Measurements from ENCODE around the gene PRKAR2A. TPM values are rescaled to one million over a fixed set of nuclear protein-coding genes. Genes with fewer than 3 reads are reported as not detected.
A peak's percentile ranks its signal among the peaks of the same experiment; 100 is the strongest.

PRKAR2A gene
- total RNA-seq, 2 donors from 2014 or later: 14.8 to 32.0 TPM

GRCh38 chr3:48848816-48849515, 1.3 kb upstream of the PRKAR2A start:
- Histone ChIP-seq H3K36me3 (replicated peaks in 1 of 2; ENCODE audit: insufficient read depth in 1 of 2, low read depth in 2 of 2) (no peaks in the 10 kb centered on the region), H3K4me1 (peaks cover 38% of the 10 kb centered on the region), H3K4me3 (no peak overlapping the region), H3K27ac (peak overlapping the region in 1 of 4 donors; percentile 94), H3K27me3 (no peaks in the 10 kb centered on the region), H3K9me3 (no peaks in the 10 kb centered on the region)
- DNase-seq (peak in 3 of 4 donors; percentile 30 to 53 (median 43)), ATAC-seq (no peak)
- WGBS, 2 donors: 87 to 92% methylated on average over 5 to 8 of the region's 8 CpGs
- intact Hi-C loops (cut with DNase I): no loop called here
- TF ChIP-seq POLR2A (IDR thresholded peaks at IDR 0.05): no peak
- no peak for TF ChIP-seq CTCF (IDR thresholded peaks at IDR 0.05)

- Histone ChIP-seq H3K4me3 (peak overlapping the region; percentile 61 to 83), H3K9me3 (no peaks in the 10 kb centered on the region), H3K27ac (peak overlapping the region; percentile 86 to 98 (median 94)), H3K4me1 (peaks cover 31% of the 10 kb centered on the region), H3K36me3 (replicated peaks in 1 of 2; ENCODE audit: insufficient read depth in 1 of 2, low read depth in 2 of 2) (no peaks in the 10 kb centered on the region), H3K27me3 (no peaks in the 10 kb centered on the region)
- intact Hi-C loops (cut with DNase I): no loop called here
- 0 to 1% methylated on average over 20 to 41 of the region's 42 CpGs for WGBS, 2 donors
- ATAC-seq (peak; percentile 68), DNase-seq (peak; percentile 85 to 93 (median 90))
- TF ChIP-seq POLR2A (IDR thresholded peaks at IDR 0.05) (no peak), CTCF (IDR thresholded peaks at IDR 0.05) (no peak)
Observed at GRCh38 chr3:48847053-48847503, 596 bp downstream of the PRKAR2A start.

DNA sequence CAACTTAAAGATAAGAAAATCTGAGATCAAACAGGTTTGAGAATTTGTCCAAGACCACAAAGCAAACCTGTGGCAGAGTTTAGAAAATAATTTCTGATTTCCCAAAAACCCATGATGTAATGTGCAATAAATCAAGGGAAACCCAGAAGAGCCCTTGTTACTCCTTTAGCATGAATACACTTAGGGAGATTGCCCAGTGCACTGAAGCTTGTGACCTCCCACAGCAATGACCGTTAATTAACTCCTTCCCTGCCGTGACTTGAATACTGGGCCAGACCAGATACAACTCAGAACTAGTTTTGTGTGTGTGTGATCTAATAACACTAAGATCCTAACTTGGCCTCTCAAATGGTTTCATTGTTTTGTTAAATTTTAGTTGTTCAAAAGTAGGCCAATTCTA, 2.5 kb downstream of the PRKAR2A start:
- ATAC-seq: no peak
- Histone ChIP-seq H3K36me3 (replicated peaks in 1 of 2; ENCODE audit: insufficient read depth in 1 of 2, low read depth in 2 of 2) (no peaks in the 10 kb centered on the region), H3K4me1 (peaks cover 31% of the 10 kb centered on the region), H3K4me3 (no peak overlapping the region), H3K27ac (no peak overlapping the region), H3K27me3 (no peaks in the 10 kb centered on the region), H3K9me3 (no peaks in the 10 kb centered on the region)
- TF ChIP-seq POLR2A (IDR thresholded peaks at IDR 0.05) (no peak), CTCF (IDR thresholded peaks at IDR 0.05) (no peak)
- no peak for DNase-seq
- WGBS, 2 donors: 22 to 38% methylated on average over 2 of the region's 2 CpGs
- intact Hi-C loops (cut with DNase I): no loop called here

- TF ChIP-seq POLR2A (IDR thresholded peaks at IDR 0.05): no peak
- TF ChIP-seq CTCF (IDR thresholded peaks at IDR 0.05): no peak
- Histone ChIP-seq H3K36me3 (replicated peaks in 1 of 2; ENCODE audit: insufficient read depth in 1 of 2, low read depth in 2 of 2) (no peaks in the 10 kb centered on the region), H3K9me3 (no peaks in the 10 kb centered on the region), H3K27ac (no peak overlapping the region), H3K4me3 (no peak overlapping the region), H3K27me3 (no peaks in the 10 kb centered on the region), H3K4me1 (peaks cover 7% of the 10 kb centered on the region)
- no peak for ATAC-seq
- no peak for DNase-seq
- intact Hi-C loops (cut with DNase I): no loop called here
- WGBS, 2 donors: 77 to 94% methylated on average over 2 of the region's 2 CpGs
Observed at GRCh38 chr3:48837163-48837562, 10.5 kb downstream of the PRKAR2A start.

Measured in body of pancreas (tissue), 4 donors.